ENCODE data around the gene INTS15. TPM values are rescaled to one million over a fixed set of nuclear protein-coding genes. Genes with fewer than 3 reads are reported as not detected.

The INTS15 gene
- total and polyA plus RNA-seq, 5 experiments from 2014 or later, result 29.4 to 61.8 (median 43.3) TPM

- POLR2A ChIA-PET, result interaction anchor here (0.6 to 1.2 kb wide), 2 partner anchors 33 to 51 kb away, joined by 3 to 4 read pairs; partner anchors contain the start of gene INTS15
- peak overlapping the region in 7 of 10 donors; percentile 13 to 85 (median 57) for H3K27ac Mint-ChIP-seq
- no peaks in the 10 kb centered on the region for H3K9me3 Mint-ChIP-seq
- peaks cover 0 to 59% (median 3%) of the 10 kb centered on the region in 3 donors for H3K36me3 Mint-ChIP-seq
- no peaks in the 10 kb centered on the region for H3K27me3 Mint-ChIP-seq
- H3K4me3 Mint-ChIP-seq, result no peak overlapping the region
- DNase-seq (no peak), ATAC-seq (no peak)
- H3K4me1 Mint-ChIP-seq, result peaks cover 18 to 36% (median 31%) of the 10 kb centered on the region in 4 donors
Measured at GRCh38 chr7:6641305-6642035, 51.6 kb downstream of the INTS15 start.

GRCh38 chr7:6642239-6642839 lies 52.5 kb downstream of the INTS15 start:
- Mint-ChIP-seq H3K9me3 (no peaks in the 10 kb centered on the region), H3K27ac (peak overlapping the region in 3 of 10 donors; percentile 27 to 84 (median 43)), H3K27me3 (no peaks in the 10 kb centered on the region), H3K4me3 (no peak overlapping the region), H3K4me1 (peaks cover 20 to 35% (median 31%) of the 10 kb centered on the region in 4 donors), H3K36me3 (peaks cover 0 to 64% (median 10%) of the 10 kb centered on the region in 3 donors)
- ATAC-seq (no peak), DNase-seq (no peak)
- POLR2A ChIA-PET, result no interaction called here

GRCh38 chr7:6642861-6643640 lies 53.2 kb downstream of the INTS15 start:
- Mint-ChIP-seq H3K36me3 (peaks cover 0 to 67% (median 10%) of the 10 kb centered on the region in 3 donors), H3K27ac (peak overlapping the region in 4 of 10 donors; percentile 22 to 53 (median 35)), H3K4me3 (no peak overlapping the region), H3K9me3 (no peaks in the 10 kb centered on the region), H3K27me3 (no peaks in the 10 kb centered on the region), H3K4me1 (peaks cover 17 to 34% (median 27%) of the 10 kb centered on the region in 4 donors)
- DNase-seq (no peak), ATAC-seq (no peak)
- POLR2A ChIA-PET, result no interaction called here

GRCh38 chr7:6643915-6644625 lies 54.2 kb downstream of the INTS15 start:
- no peak overlapping the region for H3K4me3 Mint-ChIP-seq
- DNase-seq (no peak), ATAC-seq (no peak)
- H3K9me3 Mint-ChIP-seq, result no peaks in the 10 kb centered on the region
- peaks cover 0 to 68% (median 14%) of the 10 kb centered on the region in 3 donors for H3K36me3 Mint-ChIP-seq
- H3K4me1 Mint-ChIP-seq, result peaks cover 13 to 23% (median 16%) of the 10 kb centered on the region in 4 donors
- no peaks in the 10 kb centered on the region for H3K27me3 Mint-ChIP-seq
- POLR2A ChIA-PET, result no interaction called here
- peak overlapping the region in 3 of 10 donors; percentile 18 to 59 (median 22) for H3K27ac Mint-ChIP-seq

- ATAC-seq, result no peak
- Mint-ChIP-seq H3K9me3 (no peaks in the 10 kb centered on the region), H3K27me3 (no peaks in the 10 kb centered on the region), H3K4me1 (peaks cover 7 to 17% (median 12%) of the 10 kb centered on the region in 4 donors), H3K4me3 (no peak overlapping the region), H3K27ac (peak overlapping the region in 1 of 10 donors; percentile 51), H3K36me3 (peaks cover 0 to 72% (median 17%) of the 10 kb centered on the region in 3 donors)
- no peak for DNase-seq
- POLR2A ChIA-PET, result no interaction called here
Measured at GRCh38 chr7:6644728-6645127, 54.9 kb downstream of the INTS15 start.

- DNase-seq (no peak), ATAC-seq (no peak)
- POLR2A ChIA-PET, result interaction anchor here (0.6 kb wide), 1 partner anchor 14 kb away, joined by 7 read pairs; no protein-coding TSS in a partner anchor
- H3K4me3 Mint-ChIP-seq, result no peak overlapping the region
- H3K27ac Mint-ChIP-seq, result peak overlapping the region in 3 of 10 donors; percentile 63 to 85 (median 82)
- H3K36me3 Mint-ChIP-seq, result peaks cover 0 to 78% (median 34%) of the 10 kb centered on the region in 3 donors
- peaks cover 0 to 12% (median 0%) of the 10 kb centered on the region in 9 donors for H3K9me3 Mint-ChIP-seq
- H3K27me3 Mint-ChIP-seq, result no peaks in the 10 kb centered on the region
- peaks cover 3 to 9% (median 7%) of the 10 kb centered on the region in 4 donors for H3K4me1 Mint-ChIP-seq
Measured at GRCh38 chr7:6646465-6646864, 56.6 kb downstream of the INTS15 start.

GRCh38 chr7:6647080-6647479 lies 57.3 kb downstream of the INTS15 start:
- Mint-ChIP-seq H3K4me3 (peak overlapping the region in 1 of 10 donors; percentile 38), H3K27ac (peak overlapping the region in 4 of 10 donors; percentile 24 to 85 (median 69)), H3K9me3 (peaks cover 0 to 14% (median 0%) of the 10 kb centered on the region in 9 donors), H3K36me3 (peaks cover 0 to 78% (median 40%) of the 10 kb centered on the region in 3 donors), H3K27me3 (no peaks in the 10 kb centered on the region), H3K4me1 (peaks cover 0 to 6% (median 2%) of the 10 kb centered on the region in 4 donors)
- POLR2A ChIA-PET, result no interaction called here
- no peak for DNase-seq
- no peak for ATAC-seq

GRCh38 chr7:6647541-6647940 lies 57.7 kb downstream of the INTS15 start:
- Mint-ChIP-seq H3K36me3 (peaks cover 0 to 75% (median 41%) of the 10 kb centered on the region in 3 donors), H3K4me1 (peaks cover 0 to 6% (median 1%) of the 10 kb centered on the region in 4 donors), H3K9me3 (peaks cover 0 to 14% (median 0%) of the 10 kb centered on the region in 9 donors), H3K27ac (peak overlapping the region in 2 of 10 donors; percentile 24 to 82), H3K27me3 (no peaks in the 10 kb centered on the region), H3K4me3 (peak overlapping the region in 1 of 10 donors; percentile 38)
- ATAC-seq, result no peak
- POLR2A ChIA-PET, result no interaction called here
- no peak for DNase-seq

GRCh38 chr7:6648066-6648814 lies 58.4 kb downstream of the INTS15 start:
- Mint-ChIP-seq H3K9me3 (peaks cover 0 to 14% (median 0%) of the 10 kb centered on the region in 9 donors), H3K4me1 (peaks cover 0 to 6% (median under 1%) of the 10 kb centered on the region in 4 donors), H3K27ac (peak overlapping the region in 3 of 10 donors; percentile 27 to 63 (median 53)), H3K36me3 (peaks cover 0 to 73% (median 41%) of the 10 kb centered on the region in 3 donors), H3K4me3 (no peak overlapping the region), H3K27me3 (no peaks in the 10 kb centered on the region)
- DNase-seq (no peak), ATAC-seq (no peak)
- POLR2A ChIA-PET, result interaction anchor here (1.5 kb wide), 1 partner anchor 10 kb away, joined by 4 read pairs; no protein-coding TSS in a partner anchor

- Mint-ChIP-seq H3K36me3 (peaks cover 0 to 68% (median 41%) of the 10 kb centered on the region in 3 donors), H3K4me1 (peaks cover 0 to 6% (median under 1%) of the 10 kb centered on the region in 4 donors), H3K27ac (peak overlapping the region in 1 of 10 donors; percentile 53), H3K4me3 (no peak overlapping the region), H3K9me3 (peaks cover 0 to 14% (median 0%) of the 10 kb centered on the region in 9 donors), H3K27me3 (no peaks in the 10 kb centered on the region)
- no peak for DNase-seq
- POLR2A ChIA-PET, result interaction anchor here (0.6 to 1.5 kb wide), 2 partner anchors 10 to 11 kb away, joined by 3 to 4 read pairs; no protein-coding TSS in a partner anchor
- ATAC-seq, result no peak
Measured at GRCh38 chr7:6648815-6649104, 58.9 kb downstream of the INTS15 start.

GRCh38 chr7:6649241-6649961 lies 59.6 kb downstream of the INTS15 start:
- ATAC-seq, result no peak
- H3K27me3 Mint-ChIP-seq, result no peaks in the 10 kb centered on the region
- peaks cover 0 to 14% (median 0%) of the 10 kb centered on the region in 9 donors for H3K9me3 Mint-ChIP-seq
- H3K4me1 Mint-ChIP-seq, result peaks cover 0 to 6% (median under 1%) of the 10 kb centered on the region in 4 donors
- peak overlapping the region in 1 of 10 donors; percentile 44 for H3K27ac Mint-ChIP-seq
- H3K4me3 Mint-ChIP-seq, result no peak overlapping the region
- POLR2A ChIA-PET, result interaction anchor here (0.6 to 1.5 kb wide), 2 partner anchors 10 to 11 kb away, joined by 3 to 4 read pairs; no protein-coding TSS in a partner anchor
- peaks cover 0 to 63% (median 41%) of the 10 kb centered on the region in 3 donors for H3K36me3 Mint-ChIP-seq
- DNase-seq, result no peak

All from naive thymus-derived CD8-positive, alpha-beta T cell (primary cell).